ENCODE results near the gene ENTPD1.
"Not testable (repeated sequence)": the region's sequence is repeated elsewhere in the genome, so short reads cannot be mapped to it uniquely, and the experiment has no call there.

The ENTPD1 gene

GRCh38 chr10:95759233-95759826 lies 3.4 kb downstream of the ENTPD1 start:
- DNase-seq, result no peak

GRCh38 chr10:95761939-95762492 lies 6.1 kb downstream of the ENTPD1 start:
- DNase-seq, result no peak

DNA sequence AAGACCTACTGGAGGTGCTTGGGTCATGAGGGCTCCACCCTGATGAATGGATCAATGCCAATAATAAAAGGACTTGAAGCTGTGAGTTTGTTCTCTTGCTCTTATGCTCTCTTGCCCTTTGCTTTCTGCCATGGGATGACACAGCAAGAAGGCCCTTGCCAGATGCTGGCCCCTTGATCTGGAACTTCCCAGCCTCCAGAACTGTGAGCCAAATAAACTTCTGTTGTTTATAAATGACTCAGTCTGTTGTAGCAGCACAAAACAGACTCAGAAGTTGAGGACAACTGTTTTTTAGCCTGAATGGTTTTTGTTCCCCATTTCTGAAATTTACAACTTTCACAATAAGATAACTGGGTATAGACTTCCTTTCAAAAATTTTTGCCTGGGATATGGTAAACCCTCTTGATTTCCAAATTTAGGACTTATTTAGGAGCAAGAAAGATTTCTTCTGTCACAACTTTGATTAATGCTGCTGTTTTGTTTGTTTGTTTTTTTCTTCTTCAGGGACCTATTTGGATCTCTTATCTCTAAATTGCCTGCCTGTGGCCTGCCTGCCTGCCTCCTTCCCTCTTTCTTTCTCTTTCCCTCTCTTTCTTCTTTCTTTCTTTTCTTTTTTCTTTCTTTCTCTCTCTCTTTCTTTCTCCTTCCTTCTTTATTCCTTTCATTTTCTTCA lies 12.1 kb downstream of the ENTPD1 start:
- no peak for DNase-seq

GRCh38 chr10:95770084-95770720 lies 14.2 kb downstream of the ENTPD1 start:
- DNase-seq, result no peak

GRCh38 chr10:95773454-95773853 lies 17.5 kb downstream of the ENTPD1 start:
- DNase-seq, result not testable (repeated sequence)

GRCh38 chr10:95777638-95778037 lies 21.7 kb downstream of the ENTPD1 start:
- DNase-seq, result not testable (repeated sequence)

GRCh38 chr10:95782318-95782717 lies 26.4 kb downstream of the ENTPD1 start:
- DNase-seq, result no peak

GRCh38 chr10:95783741-95784140 lies 27.8 kb downstream of the ENTPD1 start:
- DNase-seq, result no peak

- no peak for DNase-seq
These were observed 28.4 kb downstream of the ENTPD1 start for GRCh38 chr10:95784279-95784913.

DNA sequence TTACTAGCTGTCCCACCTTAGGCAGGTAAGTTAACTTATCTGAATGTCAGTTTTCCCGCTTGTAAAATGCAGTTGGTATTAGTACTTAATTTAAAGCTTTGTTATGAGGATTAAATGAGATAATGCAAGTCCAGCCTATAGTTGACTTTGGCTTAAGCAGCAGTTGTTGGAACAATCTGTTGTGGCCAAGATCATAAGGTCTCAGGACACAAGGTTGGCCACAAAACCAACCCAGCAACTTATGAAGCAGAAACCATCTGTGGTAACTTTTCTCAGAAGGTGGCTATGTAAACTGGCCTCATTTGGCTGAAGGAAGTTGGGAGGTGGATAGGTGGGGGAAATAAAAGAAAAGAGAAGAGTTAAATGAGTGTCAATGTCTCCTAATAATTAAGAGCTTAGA lies 29.4 kb downstream of the ENTPD1 start:
- DNase-seq, result no peak

DNA sequence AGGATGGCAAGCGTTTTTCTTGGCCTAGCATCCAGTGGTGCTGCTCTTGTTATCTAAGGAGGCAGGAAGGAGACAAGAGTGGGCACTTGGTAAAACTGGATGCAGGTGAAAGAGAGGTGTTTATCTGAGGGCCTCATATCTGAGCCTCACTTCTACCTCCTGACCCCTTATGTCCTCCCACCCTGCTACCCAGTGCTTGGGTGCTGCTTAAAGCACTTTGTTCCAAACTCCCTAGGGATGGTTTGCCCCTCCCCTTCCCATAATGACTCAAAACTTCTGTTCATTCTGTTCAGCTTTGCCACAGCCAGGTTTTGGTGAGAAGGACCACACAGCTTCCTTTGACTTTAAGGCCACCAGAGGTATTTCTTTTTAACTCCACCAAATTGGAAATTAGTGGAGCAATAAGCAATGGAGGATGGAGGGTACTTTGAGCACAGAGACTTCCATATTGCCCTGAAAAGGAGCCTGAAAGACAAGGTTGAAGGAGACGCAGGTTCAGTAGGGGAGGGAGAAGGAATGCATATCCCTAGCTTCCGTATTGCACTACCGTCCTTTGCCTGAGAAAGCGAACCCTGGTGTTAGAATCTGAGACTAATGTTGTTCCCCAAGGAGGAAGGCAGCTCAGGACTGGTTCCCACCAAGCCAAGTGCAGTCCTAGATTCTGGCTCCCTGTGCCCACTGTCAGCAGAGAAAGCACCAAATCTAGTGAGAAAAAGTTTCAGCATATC lies 30.1 kb downstream of the ENTPD1 start:
- no peak for DNase-seq

DNA sequence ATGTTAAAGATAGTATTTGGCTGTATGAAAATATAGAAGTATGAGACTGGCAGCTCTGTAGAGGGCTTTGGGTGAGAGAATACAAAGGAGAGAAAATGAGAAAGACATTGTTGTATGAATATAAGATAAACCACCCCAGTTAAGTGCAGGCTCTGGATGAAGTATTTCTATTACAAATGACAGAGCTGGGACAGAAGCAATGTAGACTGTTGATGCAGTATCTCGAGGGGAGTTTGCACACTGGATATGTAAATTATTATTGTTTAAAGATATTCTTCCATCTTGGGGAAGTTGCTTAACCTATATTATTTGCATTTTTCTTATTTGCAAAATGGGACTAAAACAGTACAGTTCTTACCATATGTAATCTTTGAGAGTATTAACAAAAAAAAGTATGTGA lies 31.5 kb downstream of the ENTPD1 start:
- no peak for DNase-seq

GRCh38 chr10:95788830-95789229 lies 32.9 kb downstream of the ENTPD1 start:
- no peak for DNase-seq

DNA sequence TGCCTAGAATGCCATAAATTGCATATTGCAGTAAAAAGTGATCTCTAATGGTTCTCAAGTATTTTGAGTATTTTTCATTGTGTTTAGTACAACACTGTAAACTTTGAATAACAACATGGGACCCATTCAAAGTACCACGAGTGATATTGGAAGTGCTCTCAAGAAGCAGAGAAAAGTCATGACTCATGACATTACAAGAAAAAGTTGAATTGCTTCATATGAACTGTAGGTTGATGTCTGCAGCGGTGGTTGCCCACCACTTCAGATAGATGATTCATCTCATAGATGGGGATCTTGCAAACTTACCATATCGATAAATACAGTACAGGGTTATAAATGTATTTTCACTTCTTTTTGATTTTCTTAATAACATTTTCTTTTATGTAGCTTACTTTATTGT lies 33.9 kb downstream of the ENTPD1 start:
- no peak for DNase-seq

GRCh38 chr10:95790982-95791381 lies 35.0 kb downstream of the ENTPD1 start:
- DNase-seq, result no peak

DNA sequence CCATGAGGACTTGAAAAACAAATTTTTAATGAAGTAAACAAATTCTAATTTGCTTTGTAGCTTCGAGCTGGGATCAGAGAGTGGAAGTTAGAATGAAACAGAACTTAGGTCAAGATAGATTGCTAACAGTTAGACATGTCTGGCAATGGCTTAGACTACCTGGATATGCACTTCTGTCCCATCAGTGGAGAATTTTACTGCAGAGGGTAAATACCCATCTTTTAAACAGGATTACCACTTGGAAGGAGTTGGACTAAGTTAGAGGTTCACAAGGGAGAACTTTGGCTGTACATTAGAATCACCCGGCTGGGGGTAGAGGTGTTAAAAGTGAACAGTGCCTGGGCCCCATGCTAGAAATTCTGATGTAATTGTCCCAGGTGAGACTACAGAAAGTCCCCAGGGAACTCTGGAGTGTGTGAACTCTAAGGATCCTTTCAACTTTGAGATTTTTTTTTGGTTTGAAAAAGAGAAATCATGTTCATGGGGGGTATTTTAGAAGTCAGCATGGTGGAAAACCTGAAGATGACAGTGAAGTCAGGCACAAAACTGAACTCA lies 35.5 kb downstream of the ENTPD1 start:
- DNase-seq, result no peak

- DNase-seq, result no peak
These were observed 36.3 kb downstream of the ENTPD1 start for GRCh38 chr10:95792211-95792780.

- no peak for DNase-seq
These were observed 36.9 kb downstream of the ENTPD1 start for GRCh38 chr10:95792874-95793285.

- no peak for DNase-seq
These were observed 37.6 kb downstream of the ENTPD1 start for GRCh38 chr10:95793401-95794045.

DNA sequence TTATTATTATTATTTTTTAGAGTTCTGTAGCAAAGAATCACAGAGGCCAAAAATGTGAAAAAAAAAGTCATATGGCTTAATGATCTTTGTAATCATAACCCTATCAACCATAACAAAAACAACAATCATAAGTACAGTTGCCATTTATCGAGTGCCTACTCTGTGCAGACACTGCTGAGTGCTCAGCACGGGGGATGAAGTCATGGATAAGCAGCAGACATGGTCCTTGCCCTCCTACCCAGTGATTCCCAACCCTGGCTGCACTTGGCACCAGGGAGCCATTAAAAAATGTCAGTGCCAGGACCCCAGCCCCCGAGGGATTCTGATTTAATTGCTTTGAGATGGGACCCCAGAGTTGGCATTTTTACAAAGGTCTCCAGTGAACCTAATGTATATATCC lies 38.2 kb downstream of the ENTPD1 start:
- no peak for DNase-seq

DNA sequence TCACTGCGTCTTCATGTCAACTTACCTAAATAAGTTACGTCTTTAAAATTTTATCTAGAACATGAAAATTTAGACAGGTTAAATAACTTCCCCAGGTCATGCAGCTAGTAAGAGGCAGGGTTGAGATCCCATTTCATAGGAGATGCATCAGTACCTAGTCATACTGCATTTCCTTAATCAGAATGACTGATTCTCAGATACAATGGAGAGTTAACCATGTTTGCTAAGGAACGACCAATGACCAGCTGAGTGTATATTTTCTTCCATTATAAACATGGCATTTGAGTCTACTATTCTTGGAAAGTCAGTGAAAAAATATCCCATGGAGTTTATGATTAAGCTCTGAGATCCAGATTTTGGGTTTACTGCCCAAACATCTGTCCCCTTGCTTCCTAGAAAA lies 39.6 kb downstream of the ENTPD1 start:
- no peak for DNase-seq

- DNase-seq, result no peak
These were observed 40.5 kb downstream of the ENTPD1 start for GRCh38 chr10:95796504-95796903.

Data from NCI-H1417 treated with DMSO at 0.1 percent for 48 hours (cell line).